H9 (cell line): ENCODE measurements around the gene CDC25A. TPM values are rescaled to one million over a fixed set of nuclear protein-coding genes. Genes with fewer than 3 reads are reported as not detected.

Experiments used
- DNase-seq: peaks from one replicate; pipeline ENCODE4 v3.0.0-alpha.2; 2017
- H2AFZ ChIP-seq: one replicate; pipeline ENCODE4 v1.6.1; 2013; ENCODE audit warnings: mild to moderate bottlenecking, low read length, control low read depth, moderate library complexity
- H2AK5ac ChIP-seq: 2 replicates; pipeline ENCODE4 v1.6.1; 2013; ENCODE audit warnings: low read length, control low read depth, mixed read lengths; ENCODE audit not compliant: insufficient read length
- H2BK120ac ChIP-seq: one replicate; pipeline ENCODE4 v1.6.1; 2013; ENCODE audit warnings: low read depth, mild to moderate bottlenecking, low read length, control low read depth, inconsistent platforms; ENCODE audit not compliant: poor library complexity, severe bottlenecking
- H2BK12ac ChIP-seq: 2 replicates; pipeline ENCODE4 v1.6.1; 2013; ENCODE audit warnings: low read length, control low read depth, mixed read lengths, low read depth; ENCODE audit not compliant: insufficient read length
- H2BK15ac ChIP-seq: 2 replicates; pipeline ENCODE4 v1.6.1; 2013; ENCODE audit warnings: low read depth, low read length, control low read depth
- H2BK20ac ChIP-seq: one replicate; pipeline ENCODE4 v1.6.1; 2013; ENCODE audit warnings: low read depth, mild to moderate bottlenecking, low read length, control low read depth, inconsistent platforms; ENCODE audit not compliant: poor library complexity, severe bottlenecking
- H2BK5ac ChIP-seq: 2 replicates; pipeline ENCODE4 v1.6.1; 2013; ENCODE audit warnings: low read length, control low read depth, mixed read lengths; ENCODE audit not compliant: insufficient read length
- H3K14ac ChIP-seq: 2 replicates; pipeline ENCODE4 v1.6.1; 2013; ENCODE audit warnings: low read length, control low read depth; ENCODE audit not compliant: insufficient read depth
- H3K18ac ChIP-seq: 2 replicates; pipeline ENCODE4 v1.6.1; 2013; ENCODE audit warnings: low read depth, mild to moderate bottlenecking, mixed read lengths, low read length, control low read depth; ENCODE audit not compliant: insufficient read length
- H3K23ac ChIP-seq: 2 replicates; pipeline ENCODE4 v1.6.1; 2013; ENCODE audit warnings: low read length, control low read depth, mixed read lengths, low read depth; ENCODE audit not compliant: insufficient read length
- H3K23me2 ChIP-seq: 2 replicates; pipeline ENCODE4 v1.6.1; 2013; ENCODE audit warnings: low read depth, mild to moderate bottlenecking, mixed read lengths, low read length, control low read depth; ENCODE audit not compliant: insufficient read length, poor library complexity, severe bottlenecking
- H3K27ac ChIP-seq: 2 replicates; pipeline ENCODE4 v1.5.1; 2013; ENCODE audit warnings: low read length, control low read depth, mixed read lengths, low read depth; ENCODE audit not compliant: insufficient read length
- H3K27me3 ChIP-seq: 2 replicates; pipeline ENCODE4 v1.6.1; 2013; ENCODE audit warnings: low read length, control low read depth, inconsistent platforms; ENCODE audit not compliant: insufficient read depth
- H3K4ac ChIP-seq: 2 replicates; pipeline ENCODE4 v1.6.1; 2013; ENCODE audit warnings: low read depth, mild to moderate bottlenecking, control low read depth, inconsistent platforms, low read length, moderate library complexity
- H3K4me1 ChIP-seq: 2 replicates; pipeline ENCODE4 v1.6.1; 2013; ENCODE audit warnings: low read length, control low read depth, inconsistent platforms; ENCODE audit not compliant: insufficient read depth
- H3K4me2 ChIP-seq: 2 replicates; pipeline ENCODE4 v1.6.1; 2013; ENCODE audit warnings: low read length, control low read depth, mixed read lengths; ENCODE audit not compliant: insufficient read length, insufficient read depth
- H3K56ac ChIP-seq: 2 replicates; pipeline ENCODE4 v1.6.1; 2013; ENCODE audit warnings: low read depth, mild to moderate bottlenecking, mixed read lengths, low read length, control low read depth; ENCODE audit not compliant: insufficient read length
- H3K79me1 ChIP-seq: 2 replicates; pipeline ENCODE4 v1.6.1; 2013; ENCODE audit warnings: low read depth, mild to moderate bottlenecking, moderate library complexity, low read length, control low read depth, inconsistent platforms; ENCODE audit not compliant: insufficient read depth, poor library complexity, severe bottlenecking
- H3K79me2 ChIP-seq: 2 replicates; pipeline ENCODE4 v1.6.1; 2013; ENCODE audit warnings: low read length, control low read depth, inconsistent platforms; ENCODE audit not compliant: insufficient read depth
- H3K9ac ChIP-seq: 2 replicates; pipeline ENCODE4 v1.6.1; 2013; ENCODE audit warnings: low read length, control low read depth, mixed read lengths; ENCODE audit not compliant: insufficient read length; ENCODE audit errors: extremely low read depth
- H3K9me3 ChIP-seq: one replicate; pipeline ENCODE4 v1.6.1; 2013; ENCODE audit warnings: low read depth, low read length, inconsistent platforms; ENCODE audit not compliant: control insufficient read depth
- H3T11ph ChIP-seq: one replicate; pipeline ENCODE4 v1.6.1; 2013; ENCODE audit warnings: mild to moderate bottlenecking, low read length, control low read depth, inconsistent platforms
- H4K20me1 ChIP-seq: one replicate; pipeline ENCODE4 v1.6.1; 2013; ENCODE audit not compliant: control insufficient read depth, insufficient read length, insufficient read depth
- H4K5ac ChIP-seq: 2 replicates; pipeline ENCODE4 v1.6.1; 2013; ENCODE audit warnings: low read depth, mild to moderate bottlenecking, mixed read lengths, low read length, control low read depth; ENCODE audit not compliant: insufficient read length
- H4K8ac ChIP-seq: replicated peaks from 2 replicates; pipeline ENCODE4 v1.6.1; 2013; ENCODE audit warnings: low read length, control low read depth, mixed read lengths, low read depth; ENCODE audit not compliant: insufficient read length
- H4K91ac ChIP-seq: 2 replicates; pipeline ENCODE4 v1.6.1; 2013; ENCODE audit warnings: low read depth, mild to moderate bottlenecking, moderate library complexity, mixed read lengths, low read length, control low read depth; ENCODE audit not compliant: insufficient read length
- H3K27ac Mint-ChIP-seq, 3 experiments: 2 replicates in 2 of 3; 3 replicates in 1 of 3; pipeline ENCODE4 v1.8.0; 2020 to 2021; ENCODE audit warnings: mixed read lengths in 3 of 3, mild to moderate bottlenecking in 1 of 3, moderate library complexity in 1 of 3
- H3K27me3 Mint-ChIP-seq: 2 replicates; pipeline ENCODE4 v1.8.0; 2021; ENCODE audit warnings: low read depth, mild to moderate bottlenecking, moderate library complexity, mixed read lengths
- H3K36me3 Mint-ChIP-seq, 3 experiments: 2 replicates in 2 of 3; 3 replicates in 1 of 3; pipeline ENCODE4 v1.8.0; 2020 to 2021; ENCODE audit warnings: low read depth in 3 of 3, mixed read lengths in 3 of 3; ENCODE audit not compliant: insufficient read depth in 1 of 3
- H3K4me1 Mint-ChIP-seq, 2 experiments: 2 replicates each; pipeline ENCODE4 v1.8.0; 2020; ENCODE audit warnings: mixed read lengths in 2 of 2
- H3K4me3 Mint-ChIP-seq, 2 experiments: 2 replicates in 1 of 2; 3 replicates in 1 of 2; pipeline ENCODE4 v1.8.0; 2020 to 2021; ENCODE audit warnings: mild to moderate bottlenecking in 2 of 2, mixed read lengths in 2 of 2, moderate library complexity in 1 of 2
- H3K9me3 Mint-ChIP-seq, 2 experiments: 2 replicates in 1 of 2; 3 replicates in 1 of 2; pipeline ENCODE4 v1.8.0; 2020; ENCODE audit warnings: mild to moderate bottlenecking in 2 of 2, mixed read lengths in 2 of 2, moderate library complexity in 1 of 2
- WGBS: extraction: QIAGEN DNeasy Blood & Tissue Kit; methylation state at CpG from one replicate; pipeline ENCODE4 v1.1.7; 2013; ENCODE audit warnings: missing lambda C conversion rate, low lambda C conversion rate, mixed read lengths; ENCODE audit not compliant: insufficient read length; ENCODE audit errors: extremely low coverage; 5-methylcytosine and 5-hydroxymethylcytosine counted together
- total RNA-seq: library from RNA; stranded (reverse); gene quantifications from 2 replicates; pipeline ENCODE4 v1.2.1, GENCODE V29; 2021
- TF ChIP-seq, protein P1 (sequence below): fragments of 200-600 bp; sonication (generic); conservative IDR thresholded peaks from 3 replicates; pipeline ENCODE4 v1.8.0; 2021; ENCODE audit warnings: antibody characterized with exemption, mild to moderate bottlenecking

CDC25A gene
- total RNA-seq, 1 experiment from 2014 or later: 83.3 TPM

- Histone ChIP-seq H3K4me2 (no peak overlapping the region), H2BK5ac (no peak overlapping the region), H2BK120ac (no peak overlapping the region), H3K79me2 (peaks cover 9% of the 10 kb centered on the region), H3K4me1 (no peaks in the 10 kb centered on the region), H4K91ac (no peak overlapping the region), H3K56ac (no peak overlapping the region), H2BK20ac (no peak overlapping the region), H3K9ac (no peak overlapping the region), H3K18ac (no peak overlapping the region), H3K14ac (no peak overlapping the region), H3K9me3 (no peaks in the 10 kb centered on the region), H3K23ac (no peak overlapping the region), H4K5ac (no peak overlapping the region), H4K20me1 (no peaks in the 10 kb centered on the region), H2AK5ac (no peak overlapping the region), H3K79me1 (peaks cover 9% of the 10 kb centered on the region), H4K8ac (no peak overlapping the region), H3K23me2 (no peaks in the 10 kb centered on the region), H3T11ph (no peak overlapping the region), H2BK15ac (no peak overlapping the region), H2AFZ (no peak overlapping the region), H2BK12ac (no peak overlapping the region), H3K4ac (no peak overlapping the region), H3K27me3 (no peaks in the 10 kb centered on the region), H3K27ac (no peak overlapping the region)
- no CpG with 5 or more reads among the region's 5 CpGs for WGBS
- H3K4me3 Mint-ChIP-seq: no peak overlapping the region
- peaks cover 68 to 97% (median 94%) of the 10 kb centered on the region in 3 experiments for H3K36me3 Mint-ChIP-seq
- H3K27me3 Mint-ChIP-seq: no peaks in the 10 kb centered on the region
- H3K27ac Mint-ChIP-seq: no peak overlapping the region
- peaks cover 0 to 22% of the 10 kb centered on the region in 2 experiments; a peak in 3 of 4 replicates for H3K4me1 Mint-ChIP-seq
- no peaks in the 10 kb centered on the region for H3K9me3 Mint-ChIP-seq
- TF ChIP-seq, protein P1, sequence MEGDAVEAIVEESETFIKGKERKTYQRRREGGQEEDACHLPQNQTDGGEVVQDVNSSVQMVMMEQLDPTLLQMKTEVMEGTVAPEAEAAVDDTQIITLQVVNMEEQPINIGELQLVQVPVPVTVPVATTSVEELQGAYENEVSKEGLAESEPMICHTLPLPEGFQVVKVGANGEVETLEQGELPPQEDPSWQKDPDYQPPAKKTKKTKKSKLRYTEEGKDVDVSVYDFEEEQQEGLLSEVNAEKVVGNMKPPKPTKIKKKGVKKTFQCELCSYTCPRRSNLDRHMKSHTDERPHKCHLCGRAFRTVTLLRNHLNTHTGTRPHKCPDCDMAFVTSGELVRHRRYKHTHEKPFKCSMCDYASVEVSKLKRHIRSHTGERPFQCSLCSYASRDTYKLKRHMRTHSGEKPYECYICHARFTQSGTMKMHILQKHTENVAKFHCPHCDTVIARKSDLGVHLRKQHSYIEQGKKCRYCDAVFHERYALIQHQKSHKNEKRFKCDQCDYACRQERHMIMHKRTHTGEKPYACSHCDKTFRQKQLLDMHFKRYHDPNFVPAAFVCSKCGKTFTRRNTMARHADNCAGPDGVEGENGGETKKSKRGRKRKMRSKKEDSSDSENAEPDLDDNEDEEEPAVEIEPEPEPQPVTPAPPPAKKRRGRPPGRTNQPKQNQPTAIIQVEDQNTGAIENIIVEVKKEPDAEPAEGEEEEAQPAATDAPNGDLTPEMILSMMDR: no peak
- DNase-seq: no peak
Observed at GRCh38 chr3:48180021-48180420, 8.2 kb downstream of the CDC25A start.
